GM21381 (cell line): Measurements from ENCODE around the gene GLYATL3.

Source experiments
- ATAC-seq: cut with Tn5 transposase; IDR thresholded peaks from one replicate; pipeline ENCODE4 v1.9.1; 2021; ENCODE audit warnings: mild to moderate bottlenecking, moderate library complexity; ENCODE audit not compliant: unreplicated experiment

GLYATL3 gene

DNA sequence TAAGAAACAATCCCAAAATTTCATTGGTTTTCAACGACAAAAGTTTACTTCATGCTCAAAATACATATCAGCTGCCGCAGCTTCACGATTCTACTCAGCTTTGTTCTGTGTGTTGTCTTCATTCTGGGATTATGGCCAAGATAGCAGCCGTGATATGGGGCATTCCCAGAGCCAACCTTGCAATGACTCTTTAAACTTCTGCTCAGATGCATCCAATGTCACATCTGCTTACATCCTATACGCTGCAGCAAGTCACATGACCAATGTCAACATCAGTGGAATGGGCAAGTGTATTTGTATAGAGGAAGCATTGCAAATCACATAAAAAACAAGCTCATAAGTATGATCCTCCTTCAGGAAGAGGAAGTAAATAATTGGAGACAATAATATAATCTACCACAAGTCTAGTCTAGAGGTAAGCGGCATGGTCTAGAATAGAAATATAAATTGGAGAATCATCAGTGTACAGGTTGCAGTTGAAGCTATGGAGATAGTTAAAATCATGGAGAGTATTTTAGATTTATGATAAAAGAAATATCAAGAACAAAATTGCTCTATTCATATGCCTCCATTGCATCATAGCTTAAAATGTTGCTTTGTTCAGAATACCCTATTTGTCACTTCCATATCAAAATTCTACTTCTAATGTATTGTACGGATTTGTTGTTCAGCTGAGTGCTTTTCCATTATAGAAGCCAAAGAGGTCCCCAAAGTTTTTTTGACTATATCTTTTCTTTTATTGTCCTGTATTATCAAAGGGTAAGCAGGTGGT is 43.5 kb downstream of the GLYATL3 start:
- ATAC-seq, result no peak

GRCh38 chr6:49546331-49546730 is 46.6 kb downstream of the GLYATL3 start:
- no peak for ATAC-seq

DNA sequence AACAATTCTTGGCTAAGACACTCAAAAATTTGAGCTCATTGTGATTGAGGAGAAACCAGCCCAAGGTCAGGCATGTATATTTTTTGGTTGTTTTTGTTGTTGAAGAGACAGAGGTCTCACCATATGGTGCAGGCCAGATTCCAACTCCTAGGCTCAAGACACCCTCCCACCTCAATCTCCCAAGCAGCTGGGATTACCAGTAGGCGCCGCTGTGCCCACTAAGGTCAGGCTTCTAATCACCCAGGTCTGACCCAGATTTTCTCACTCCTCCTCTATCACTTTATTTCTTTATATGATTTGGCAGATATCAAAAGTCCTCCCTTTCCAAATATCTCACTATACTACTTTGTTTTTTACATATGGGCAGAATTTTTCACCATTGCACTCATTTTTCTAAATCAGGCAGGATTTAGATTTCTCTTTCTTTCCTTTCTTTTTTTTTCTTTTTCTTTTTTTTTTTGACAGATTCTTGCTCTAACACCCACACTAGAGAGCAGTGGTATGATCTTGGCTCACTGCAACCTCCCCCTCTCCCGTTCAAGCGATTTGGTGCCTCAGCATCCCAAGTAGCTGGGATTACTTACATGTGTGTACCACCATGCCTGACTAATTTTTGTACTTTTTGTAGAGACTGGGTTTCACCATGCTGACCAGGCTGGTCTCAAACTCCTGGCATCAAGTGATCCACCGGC is 49.0 kb downstream of the GLYATL3 start:
- ATAC-seq, result no peak

DNA sequence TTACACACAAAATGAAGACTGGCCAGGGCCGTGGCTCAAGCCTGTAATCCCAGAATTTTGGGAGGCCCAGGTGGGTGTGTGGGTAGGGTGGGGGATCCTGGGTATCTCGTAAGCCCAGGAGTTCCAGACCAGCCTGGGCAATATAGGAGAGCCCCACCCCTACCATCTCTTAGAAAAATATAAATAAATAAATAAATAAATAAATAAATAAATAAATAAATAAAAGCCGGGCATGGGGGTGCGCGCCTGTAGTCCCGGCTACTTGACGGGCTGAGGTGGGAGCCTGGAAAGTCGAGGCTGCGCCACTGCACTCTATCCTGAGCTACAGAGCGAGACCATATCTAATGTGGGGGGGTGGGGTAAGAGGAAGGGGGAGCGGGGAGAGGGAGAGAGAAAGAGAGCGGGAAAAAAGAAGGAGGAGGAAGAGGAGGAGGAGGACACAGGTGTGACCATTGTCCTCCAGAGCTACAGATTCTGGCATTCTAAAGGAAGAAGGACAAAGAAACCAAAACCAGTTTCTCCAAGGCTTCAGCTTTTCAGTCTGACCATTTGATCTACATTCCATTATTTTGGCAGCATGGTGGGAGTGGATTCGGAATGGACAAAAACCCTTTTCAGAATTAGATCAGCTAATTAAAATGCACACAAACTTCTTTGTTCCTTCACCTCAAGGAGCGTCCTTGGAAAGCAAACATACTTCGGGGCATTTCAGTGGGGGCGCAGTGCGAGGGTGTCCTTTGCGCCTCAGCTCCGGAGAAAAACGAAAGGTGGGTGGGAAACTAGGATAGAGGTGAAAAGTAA is 50.2 kb downstream of the GLYATL3 start:
- no peak for ATAC-seq

- ATAC-seq, result peak; percentile 75
Observed at GRCh38 chr6:49550492-49551077, 50.9 kb downstream of the GLYATL3 start, which contains the start of gene C6orf141. TSS of gene C6orf141 (plus strand) at chr6:49550668. CDS start at chr6:49550793, 125 bp downstream.

GRCh38 chr6:49551078-49551865 is 51.5 kb downstream of the GLYATL3 start:
- ATAC-seq, result peak; percentile 38

GRCh38 chr6:49551866-49552129 is 52.1 kb downstream of the GLYATL3 start:
- ATAC-seq, result peak; percentile 41

- ATAC-seq, result no peak
Observed at GRCh38 chr6:49552596-49552995, 52.9 kb downstream of the GLYATL3 start.

GRCh38 chr6:49553384-49553783 is 53.7 kb downstream of the GLYATL3 start:
- no peak for ATAC-seq

GRCh38 chr6:49555951-49556350 is 56.2 kb downstream of the GLYATL3 start:
- ATAC-seq, result no peak

DNA sequence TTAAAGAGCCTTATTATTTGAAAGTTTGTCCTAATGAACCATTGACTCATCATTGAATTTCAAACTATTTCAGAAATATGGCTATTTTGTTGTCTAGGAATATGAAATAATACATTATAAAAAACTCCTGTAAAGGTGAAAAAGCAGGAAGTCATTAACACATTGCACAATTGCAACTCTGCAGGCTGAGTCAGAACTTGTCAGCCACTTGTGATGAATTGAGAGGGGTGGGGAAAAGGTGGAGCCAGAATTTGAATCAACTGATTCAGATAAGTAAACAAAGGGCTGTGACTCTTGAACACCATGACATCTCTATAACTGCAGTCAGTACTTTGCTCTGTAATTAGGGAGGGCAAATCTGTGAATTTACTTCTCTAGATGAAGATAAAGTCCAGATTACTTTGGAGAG is 56.7 kb downstream of the GLYATL3 start:
- ATAC-seq, result no peak

DNA sequence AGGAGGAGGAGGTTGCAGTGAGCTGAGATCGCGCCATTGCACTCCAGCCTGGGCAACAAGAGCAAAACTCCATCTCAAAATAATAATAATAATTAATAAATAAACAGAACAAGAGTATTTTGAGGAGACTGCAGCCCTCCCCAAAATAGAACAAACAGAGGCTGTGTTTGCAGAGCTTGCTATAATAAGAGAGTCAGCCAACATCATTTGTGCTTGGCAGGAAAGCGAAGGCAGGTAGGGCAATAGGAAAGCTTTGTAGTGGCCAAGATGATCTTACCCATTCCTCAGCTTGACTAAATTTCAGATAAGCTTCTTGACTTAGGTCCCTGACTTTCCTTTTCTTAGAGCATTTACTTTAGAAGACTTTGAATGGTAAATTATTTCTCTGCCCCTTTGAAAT is 57.5 kb downstream of the GLYATL3 start:
- no peak for ATAC-seq

- ATAC-seq, result no peak
Observed at GRCh38 chr6:49558238-49558637, 58.5 kb downstream of the GLYATL3 start.

- ATAC-seq, result no peak
Observed at GRCh38 chr6:49563006-49563886, 63.5 kb downstream of the GLYATL3 start.

DNA sequence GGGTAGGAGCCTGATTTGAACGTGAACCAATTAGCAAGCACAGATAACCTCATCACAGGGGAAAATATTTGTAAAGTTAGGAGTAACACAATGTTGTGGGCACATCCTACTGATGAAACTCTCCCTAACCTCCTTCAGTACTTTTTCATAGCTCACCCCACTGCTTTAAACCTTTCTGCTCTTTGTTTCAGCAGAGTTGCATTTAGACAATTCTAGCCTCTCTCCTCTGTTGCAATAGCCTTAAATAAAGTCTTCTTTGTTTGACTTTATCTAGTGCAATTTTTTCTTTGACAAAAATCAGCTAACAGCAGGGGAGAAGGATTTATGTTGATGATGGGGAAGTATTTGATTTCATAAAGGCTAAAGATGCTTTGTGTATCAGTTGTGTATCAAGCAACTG is 64.8 kb downstream of the GLYATL3 start:
- ATAC-seq, result no peak

DNA sequence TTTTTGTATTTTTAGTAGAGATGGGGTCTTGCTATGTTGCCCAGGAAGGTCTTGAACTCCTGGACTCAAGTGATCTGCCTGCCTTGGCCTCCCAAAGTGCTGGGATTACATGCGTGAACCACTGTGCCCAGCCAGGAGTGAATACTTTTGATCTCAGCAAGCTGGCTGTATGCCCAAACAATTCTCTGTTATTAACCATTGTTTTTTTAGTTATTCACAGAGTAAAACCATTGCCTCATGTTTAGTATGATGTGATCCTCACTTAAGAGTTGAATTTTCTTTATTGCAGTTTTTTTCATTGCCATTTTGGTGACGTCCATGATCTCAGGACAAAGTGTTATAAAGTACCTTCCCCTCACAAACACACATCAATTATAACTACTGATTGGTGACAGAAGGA is 65.5 kb downstream of the GLYATL3 start:
- ATAC-seq, result no peak

DNA sequence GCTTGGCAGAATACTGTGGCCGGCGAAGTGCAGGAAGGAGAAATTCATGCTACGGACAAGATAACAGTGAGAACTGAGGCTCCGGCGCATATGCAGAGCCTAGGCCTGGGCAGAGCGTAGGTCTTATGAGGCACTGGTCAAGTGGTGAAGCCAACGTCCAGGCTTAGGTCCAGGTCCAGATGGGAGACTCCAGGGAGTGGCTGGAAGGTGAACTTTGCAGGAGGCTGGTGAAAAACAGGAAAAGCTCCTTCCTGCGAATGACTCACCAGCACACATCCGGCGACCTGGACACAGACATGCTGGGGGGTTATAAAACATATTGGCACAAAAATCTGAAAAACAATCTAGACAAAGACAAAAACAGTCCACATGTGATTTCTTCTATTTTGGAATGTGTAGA is 66.1 kb downstream of the GLYATL3 start:
- no peak for ATAC-seq

DNA sequence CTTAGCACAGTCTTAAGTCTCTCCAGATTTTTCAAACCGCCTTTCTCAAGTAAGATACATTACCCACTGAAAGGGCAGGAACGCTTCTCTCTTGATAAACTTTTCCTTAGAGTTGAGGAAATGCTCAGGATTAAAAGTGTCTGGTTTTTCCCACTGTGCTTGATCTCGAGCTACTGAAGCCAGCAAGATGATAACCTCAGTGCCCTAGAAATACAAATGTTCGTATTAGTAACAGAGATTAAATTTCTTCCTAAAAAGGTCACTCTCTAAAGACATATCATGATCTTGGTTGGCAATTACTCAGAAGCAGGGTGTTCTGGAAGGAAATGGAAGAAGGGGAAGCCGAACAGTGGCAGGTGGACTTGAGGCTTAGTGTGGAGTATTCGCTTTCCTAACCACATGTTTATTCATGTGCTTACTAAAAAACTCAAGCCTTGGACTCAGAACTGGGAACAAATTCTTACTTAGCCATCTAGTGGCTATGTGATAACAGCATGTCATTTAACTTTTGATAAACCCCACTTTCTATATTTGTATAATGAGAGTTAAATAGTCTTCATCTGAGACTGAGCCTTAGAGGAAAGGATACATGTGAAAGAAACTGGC is 70.9 kb downstream of the GLYATL3 start:
- no peak for ATAC-seq

GRCh38 chr6:49576618-49577017 is 76.9 kb downstream of the GLYATL3 start:
- ATAC-seq, result no peak
